Measurements from ENCODE around the gene SPEG.

The SPEG gene

GRCh38 chr2:219430633-219431615 lies 3.7 kb upstream of the SPEG start:
- DNase-seq (ENCODE audit: insufficient read length, low spot score) (no peak), FAIRE-seq (no peak)
- no peak for TF ChIP-seq POLR2A (IDR thresholded peaks at IDR 0.05; ENCODE audit: low read depth, low read length)
- TF ChIP-seq TAF1 (IDR thresholded peaks at IDR 0.05; ENCODE audit: low read depth, low read length), result no peak
- no peak for TF ChIP-seq POU2F2 (IDR thresholded peaks at IDR 0.05; ENCODE audit: low read depth, low read length)

GRCh38 chr2:219433666-219434467 lies 776 bp upstream of the SPEG start:
- FAIRE-seq (no peak), DNase-seq (ENCODE audit: insufficient read length, low spot score) (no peak)

GRCh38 chr2:219434468-219434717 lies 250 bp upstream of the SPEG start:
- no peak for DNase-seq (ENCODE audit: insufficient read length, low spot score)
- no peak for FAIRE-seq
- TF ChIP-seq TAF1 (IDR thresholded peaks at IDR 0.05; ENCODE audit: low read depth, low read length) (no peak), SPI1 (IDR thresholded peaks at IDR 0.05; ENCODE audit: low read depth, low read length) (no peak), POU2F2 (IDR thresholded peaks at IDR 0.05; ENCODE audit: low read depth, low read length) (no peak), POLR2A (IDR thresholded peaks at IDR 0.05; ENCODE audit: low read depth, low read length) (no peak), POLR2AphosphoS5 (IDR thresholded peaks at IDR 0.05; ENCODE audit: low read depth, low read length) (no peak), PAX5 (IDR thresholded peaks at IDR 0.05; ENCODE audit: insufficient read depth, low read length, severe bottlenecking) (no peak)

More at GRCh38 chr2:219433666-219434467, 776 bp upstream of the SPEG start:
- TF ChIP-seq PAX5 (IDR thresholded peaks at IDR 0.05; ENCODE audit: insufficient read depth, low read length, severe bottlenecking) (no peak), POU2F2 (IDR thresholded peaks at IDR 0.05; ENCODE audit: low read depth, low read length) (no peak), TAF1 (IDR thresholded peaks at IDR 0.05; ENCODE audit: low read depth, low read length) (no peak), SPI1 (IDR thresholded peaks at IDR 0.05; ENCODE audit: low read depth, low read length) (no peak), POLR2AphosphoS5 (IDR thresholded peaks at IDR 0.05; ENCODE audit: low read depth, low read length) (no peak), POLR2A (IDR thresholded peaks at IDR 0.05; ENCODE audit: low read depth, low read length) (no peak)

GRCh38 chr2:219435701-219436100 lies 1.1 kb downstream of the SPEG start:
- FAIRE-seq (no peak), DNase-seq (ENCODE audit: insufficient read length, low spot score) (no peak)
- TF ChIP-seq SPI1 (IDR thresholded peaks at IDR 0.05; ENCODE audit: low read depth, low read length) (no peak), PAX5 (IDR thresholded peaks at IDR 0.05; ENCODE audit: insufficient read depth, low read length, severe bottlenecking) (no peak), POLR2A (IDR thresholded peaks at IDR 0.05; ENCODE audit: low read depth, low read length) (no peak), POLR2AphosphoS5 (IDR thresholded peaks at IDR 0.05; ENCODE audit: low read depth, low read length) (no peak), POU2F2 (IDR thresholded peaks at IDR 0.05; ENCODE audit: low read depth, low read length) (no peak), TAF1 (IDR thresholded peaks at IDR 0.05; ENCODE audit: low read depth, low read length) (no peak)

- FAIRE-seq (no peak), DNase-seq (ENCODE audit: insufficient read length, low spot score) (no peak)
- TF ChIP-seq POLR2AphosphoS5 (IDR thresholded peaks at IDR 0.05; ENCODE audit: low read depth, low read length) (no peak), POU2F2 (IDR thresholded peaks at IDR 0.05; ENCODE audit: low read depth, low read length) (no peak), POLR2A (IDR thresholded peaks at IDR 0.05; ENCODE audit: low read depth, low read length) (no peak), SPI1 (IDR thresholded peaks at IDR 0.05; ENCODE audit: low read depth, low read length) (no peak), TAF1 (IDR thresholded peaks at IDR 0.05; ENCODE audit: low read depth, low read length) (no peak), PAX5 (IDR thresholded peaks at IDR 0.05; ENCODE audit: insufficient read depth, low read length, severe bottlenecking) (no peak)
Observed at GRCh38 chr2:219436491-219436890, 1.8 kb downstream of the SPEG start.

GRCh38 chr2:219437141-219437540 lies 2.5 kb downstream of the SPEG start:
- DNase-seq (ENCODE audit: insufficient read length, low spot score) (no peak), FAIRE-seq (no peak)
- no peak for TF ChIP-seq PAX5 (IDR thresholded peaks at IDR 0.05; ENCODE audit: insufficient read depth, low read length, severe bottlenecking)

GRCh38 chr2:219437690-219438206 lies 3.1 kb downstream of the SPEG start:
- TF ChIP-seq TAF1 (IDR thresholded peaks at IDR 0.05; ENCODE audit: low read depth, low read length) (no peak), POLR2AphosphoS5 (IDR thresholded peaks at IDR 0.05; ENCODE audit: low read depth, low read length) (no peak), PAX5 (IDR thresholded peaks at IDR 0.05; ENCODE audit: insufficient read depth, low read length, severe bottlenecking) (no peak), POU2F2 (IDR thresholded peaks at IDR 0.05; ENCODE audit: low read depth, low read length) (no peak), POLR2A (IDR thresholded peaks at IDR 0.05; ENCODE audit: low read depth, low read length) (no peak), SPI1 (IDR thresholded peaks at IDR 0.05; ENCODE audit: low read depth, low read length) (no peak)
- DNase-seq (ENCODE audit: insufficient read length, low spot score) (no peak), FAIRE-seq (no peak)

GRCh38 chr2:219438453-219438852 lies 3.8 kb downstream of the SPEG start:
- no peak for TF ChIP-seq POLR2AphosphoS5 (IDR thresholded peaks at IDR 0.05; ENCODE audit: low read depth, low read length)
- TF ChIP-seq POU2F2 (IDR thresholded peaks at IDR 0.05; ENCODE audit: low read depth, low read length), result no peak
- TF ChIP-seq SPI1 (IDR thresholded peaks at IDR 0.05; ENCODE audit: low read depth, low read length), result no peak
- no peak for TF ChIP-seq TAF1 (IDR thresholded peaks at IDR 0.05; ENCODE audit: low read depth, low read length)
- no peak for TF ChIP-seq PAX5 (IDR thresholded peaks at IDR 0.05; ENCODE audit: insufficient read depth, low read length, severe bottlenecking)
- no peak for TF ChIP-seq POLR2A (IDR thresholded peaks at IDR 0.05; ENCODE audit: low read depth, low read length)
- FAIRE-seq, result no peak
- no peak for DNase-seq (ENCODE audit: insufficient read length, low spot score)

- no peak for FAIRE-seq
- DNase-seq (ENCODE audit: insufficient read length, low spot score), result no peak
- TF ChIP-seq POLR2A (IDR thresholded peaks at IDR 0.05; ENCODE audit: low read depth, low read length) (no peak), POU2F2 (IDR thresholded peaks at IDR 0.05; ENCODE audit: low read depth, low read length) (no peak), POLR2AphosphoS5 (IDR thresholded peaks at IDR 0.05; ENCODE audit: low read depth, low read length) (no peak), PAX5 (IDR thresholded peaks at IDR 0.05; ENCODE audit: insufficient read depth, low read length, severe bottlenecking) (no peak), SPI1 (IDR thresholded peaks at IDR 0.05; ENCODE audit: low read depth, low read length) (no peak), TAF1 (IDR thresholded peaks at IDR 0.05; ENCODE audit: low read depth, low read length) (no peak)
Observed at GRCh38 chr2:219439506-219439905, 4.9 kb downstream of the SPEG start.
